ENCODE measurements around the gene DNAH2. TPM values are rescaled to one million over a fixed set of nuclear protein-coding genes. Genes with fewer than 3 reads are reported as not detected.

DNAH2 gene
- total and polyA plus RNA-seq, 2 of the 13 experiments (the other 11 are each of a cell fraction or from before 2014, with no cell fraction given) = not detected

DNA sequence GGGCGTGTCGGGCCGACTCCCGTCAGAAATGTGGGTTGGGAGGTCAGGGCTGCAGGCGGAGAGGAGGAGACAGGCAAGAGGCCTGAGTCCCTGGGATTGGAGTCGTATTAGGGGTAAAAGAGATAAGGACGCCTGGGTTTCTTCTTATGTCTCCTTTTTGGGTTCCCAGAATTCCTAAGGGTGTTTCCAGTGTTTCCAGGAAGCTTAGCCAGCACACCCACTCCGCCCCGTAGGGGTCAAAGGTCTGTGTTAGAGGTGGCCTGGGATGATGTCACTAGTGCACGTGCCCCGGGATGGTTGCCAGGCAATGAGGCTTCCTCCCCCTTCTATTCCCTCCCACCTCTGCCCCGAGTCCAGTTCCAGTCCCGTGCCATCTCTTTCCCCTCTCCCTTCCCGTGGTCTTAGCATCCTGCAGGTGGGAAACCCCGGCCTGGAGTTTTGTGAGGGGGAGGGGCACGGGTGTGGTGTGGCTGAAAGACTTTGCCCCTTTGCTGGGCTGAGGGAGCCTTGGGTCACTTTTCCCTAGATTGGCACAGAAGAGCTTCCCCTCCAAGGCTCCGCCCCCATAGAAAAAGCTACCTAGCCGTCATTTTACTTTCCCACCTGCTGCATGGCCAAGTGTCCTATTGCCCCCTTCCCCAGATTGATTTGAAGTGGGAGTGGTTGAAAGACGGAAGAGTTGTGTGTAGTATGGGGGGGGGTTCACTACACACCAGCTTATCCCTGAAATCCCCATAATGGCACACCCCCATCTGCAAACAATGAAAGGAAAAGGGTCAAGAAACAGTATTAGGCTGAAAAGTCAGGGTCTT lies 119.3 kb downstream of the DNAH2 start (continued):
- peak; percentile 97 for TF ChIP-seq PAXIP1 (CRISPR knock-in tag; conservative IDR thresholded peaks at IDR 0.05)
- peak; percentile 69; the same call in 1 of the 2 replicates for TF ChIP-seq ZNF24 (IDR thresholded peaks at IDR 0.05)
- peak; percentile 40; the same call in 1 of the 2 replicates for TF ChIP-seq ZNF160 (CRISPR knock-in tag; IDR thresholded peaks at IDR 0.05)
- no peak; the same call in 1 of the 2 replicates for TF ChIP-seq GLI4 (CRISPR knock-in tag; IDR thresholded peaks at IDR 0.05; ENCODE audit: borderline replicate concordance)
- no peak for TF ChIP-seq PHB2 (IDR thresholded peaks at IDR 0.05; ENCODE audit: partially characterized antibody)
- TF ChIP-seq MYPOP (CRISPR knock-in tag; IDR thresholded peaks at IDR 0.05) = 0 out of 2 replicates have a peak, but pooled peaks have one; percentile 77
- TF ChIP-seq ZNF773 (CRISPR knock-in tag; IDR thresholded peaks at IDR 0.05; ENCODE audit: borderline replicate concordance) = no peak
- TF ChIP-seq ZKSCAN1 (IDR thresholded peaks at IDR 0.05; ENCODE audit: low read length) = peak; percentile 75; the same call in 1 of the 2 replicates
- TF ChIP-seq ZBTB38 (CRISPR knock-in tag; IDR thresholded peaks at IDR 0.05) = peak; percentile 51; the same call in 1 of the 2 replicates
- peak; percentile 89 for TF ChIP-seq ZGPAT (CRISPR knock-in tag; IDR thresholded peaks at IDR 0.05)
- TF ChIP-seq SALL1 (CRISPR knock-in tag; IDR thresholded peaks at IDR 0.05) = peak; percentile 96
- TF ChIP-seq, protein P1, sequence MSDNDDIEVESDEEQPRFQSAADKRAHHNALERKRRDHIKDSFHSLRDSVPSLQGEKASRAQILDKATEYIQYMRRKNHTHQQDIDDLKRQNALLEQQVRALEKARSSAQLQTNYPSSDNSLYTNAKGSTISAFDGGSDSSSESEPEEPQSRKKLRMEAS (IDR thresholded peaks at IDR 0.05) = peak; percentile 93
- TF ChIP-seq ZNF530 (CRISPR knock-in tag; IDR thresholded peaks at IDR 0.05; ENCODE audit: low read depth) = no peak
- TF ChIP-seq IKZF5 (CRISPR knock-in tag; IDR thresholded peaks at IDR 0.05) = peak; percentile 80; the same call in 1 of the 2 replicates
- no peak for TF ChIP-seq ZNF879 (CRISPR knock-in tag; IDR thresholded peaks at IDR 0.05)
- peak; percentile 45; the same call in 1 of the 2 replicates for TF ChIP-seq DPF2 (CRISPR knock-in tag; IDR thresholded peaks at IDR 0.05; ENCODE audit: borderline replicate concordance, low read depth)
- TF ChIP-seq, protein P2, sequence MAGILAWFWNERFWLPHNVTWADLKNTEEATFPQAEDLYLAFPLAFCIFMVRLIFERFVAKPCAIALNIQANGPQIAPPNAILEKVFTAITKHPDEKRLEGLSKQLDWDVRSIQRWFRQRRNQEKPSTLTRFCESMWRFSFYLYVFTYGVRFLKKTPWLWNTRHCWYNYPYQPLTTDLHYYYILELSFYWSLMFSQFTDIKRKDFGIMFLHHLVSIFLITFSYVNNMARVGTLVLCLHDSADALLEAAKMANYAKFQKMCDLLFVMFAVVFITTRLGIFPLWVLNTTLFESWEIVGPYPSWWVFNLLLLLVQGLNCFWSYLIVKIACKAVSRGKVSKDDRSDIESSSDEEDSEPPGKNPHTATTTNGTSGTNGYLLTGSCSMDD (CRISPR knock-in tag; IDR thresholded peaks at IDR 0.05) = no peak
